Spinal cord (tissue), 10 donors: ENCODE results near the gene TBCE. TPM values are rescaled to one million over a fixed set of nuclear protein-coding genes. Genes with fewer than 3 reads are reported as not detected.

Experiments used
- DNase-seq, 6 donors: peaks; one replicate each; pipeline versions ENCODE4 v3.0.0 to v3.0.0-alpha.2; 2013 to 2015; ENCODE audit warnings: low spot score in 6 of 6, low read depth in 4 of 6
- H3K27ac ChIP-seq: one replicate; pipeline ENCODE4 v1.5.1; 2013; ENCODE audit warnings: low read depth, low read length, control low read depth
- H3K27me3 ChIP-seq: one replicate; pipeline ENCODE4 v1.6.1; 2013; ENCODE audit warnings: low read length; ENCODE audit not compliant: control insufficient read depth, insufficient read depth
- H3K36me3 ChIP-seq: one replicate; pipeline ENCODE4 v1.6.1; 2013; ENCODE audit warnings: low read length; ENCODE audit not compliant: control insufficient read depth, insufficient read depth
- H3K4me1 ChIP-seq: one replicate; pipeline ENCODE4 v1.6.1; 2013; ENCODE audit warnings: low read length; ENCODE audit not compliant: control insufficient read depth, insufficient read depth
- H3K4me3 ChIP-seq: one replicate; pipeline ENCODE4 v1.5.1; 2013; ENCODE audit warnings: low read depth, low read length, control low read depth
- H3K9me3 ChIP-seq: one replicate; pipeline ENCODE4 v1.6.1; 2013; ENCODE audit warnings: low read length; ENCODE audit not compliant: control insufficient read depth, insufficient read depth
- WGBS: methylation state at CpG from one replicate; pipeline ENCODE4 v1.1.5; 2013; ENCODE audit warnings: missing lambda C conversion rate; ENCODE audit not compliant: insufficient coverage; 5-methylcytosine and 5-hydroxymethylcytosine counted together
- polyA plus RNA-seq, 2 donors: library from polyadenylated mRNA; unstranded; fragments of 120-200 nt; gene quantifications; one replicate each; pipeline ENCODE4 v1.2.1, GENCODE V29; 2013; ENCODE audit not compliant: insufficient read length in 2 of 2
- total RNA-seq, 2 donors: library from RNA; depleted of rRNA in 1 of 2; stranded (reverse); fragments of 120-200 nt in 1 of 2; fragments of >200 nt in 1 of 2; gene quantifications; one replicate each; pipeline versions ENCODE4 v1.2.3 to v1.2.4, GENCODE V29; 2013 to 2014
- donor health status: healthy.

The TBCE gene
- total and polyA plus RNA-seq, 4 donors, result 29.6 to 51.5 (median 41.5) TPM

GRCh38 chr1:235421751-235422150 is 54.5 kb downstream of the TBCE start:
- 100% methylated on average over 1 of the region's 3 CpGs for WGBS
- H3K4me1 ChIP-seq, result peaks cover under 1% of the 10 kb centered on the region
- DNase-seq, result no peak
- H3K9me3 ChIP-seq, result no peaks in the 10 kb centered on the region
- no peak overlapping the region for H3K4me3 ChIP-seq
- peaks cover 6% of the 10 kb centered on the region for H3K36me3 ChIP-seq
- H3K27ac ChIP-seq, result no peak overlapping the region
- no peaks in the 10 kb centered on the region for H3K27me3 ChIP-seq

- Histone ChIP-seq H3K27ac (no peak overlapping the region), H3K4me3 (no peak overlapping the region)
- 56% methylated on average over 7 of the region's 12 CpGs for WGBS
Observed at GRCh38 chr1:235423214-235423652, 56.0 kb downstream of the TBCE start.

GRCh38 chr1:235424092-235424491 is 56.9 kb downstream of the TBCE start:
- no peak for DNase-seq
- Histone ChIP-seq H3K4me1 (no peaks in the 10 kb centered on the region), H3K27me3 (no peaks in the 10 kb centered on the region), H3K36me3 (peaks cover 6% of the 10 kb centered on the region), H3K9me3 (no peaks in the 10 kb centered on the region), H3K27ac (no peak overlapping the region), H3K4me3 (no peak overlapping the region)
- 76% methylated on average over 6 of the region's 8 CpGs for WGBS

More at GRCh38 chr1:235423214-235423652, 56.0 kb downstream of the TBCE start:
- Histone ChIP-seq H3K4me1 (no peaks in the 10 kb centered on the region), H3K9me3 (no peaks in the 10 kb centered on the region), H3K36me3 (peaks cover 6% of the 10 kb centered on the region), H3K27me3 (no peaks in the 10 kb centered on the region)
- no peak for DNase-seq

GRCh38 chr1:235425357-235425756 is 58.1 kb downstream of the TBCE start:
- Histone ChIP-seq H3K4me1 (no peaks in the 10 kb centered on the region), H3K27ac (no peak overlapping the region), H3K9me3 (no peaks in the 10 kb centered on the region), H3K36me3 (peaks cover 6% of the 10 kb centered on the region), H3K4me3 (no peak overlapping the region), H3K27me3 (no peaks in the 10 kb centered on the region)
- DNase-seq, result no peak
- WGBS, result 86% methylated on average over 7 of the region's 9 CpGs

- no peak overlapping the region for H3K27ac ChIP-seq
- no peak for DNase-seq
- 100% methylated on average over 2 of the region's 4 CpGs for WGBS
- H3K36me3 ChIP-seq, result peaks cover 6% of the 10 kb centered on the region
- no peaks in the 10 kb centered on the region for H3K27me3 ChIP-seq
- H3K9me3 ChIP-seq, result no peaks in the 10 kb centered on the region
- no peak overlapping the region for H3K4me3 ChIP-seq
- no peaks in the 10 kb centered on the region for H3K4me1 ChIP-seq
Observed at GRCh38 chr1:235426143-235426542, 58.9 kb downstream of the TBCE start.

- Histone ChIP-seq H3K9me3 (no peaks in the 10 kb centered on the region), H3K27me3 (no peaks in the 10 kb centered on the region), H3K4me3 (no peak overlapping the region), H3K27ac (no peak overlapping the region), H3K36me3 (peaks cover 6% of the 10 kb centered on the region), H3K4me1 (no peaks in the 10 kb centered on the region)
- no peak for DNase-seq
- WGBS, result 98% methylated on average over 10 of the region's 13 CpGs
Observed at GRCh38 chr1:235426680-235427079, 59.5 kb downstream of the TBCE start.

GRCh38 chr1:235427447-235427846 is 60.2 kb downstream of the TBCE start:
- H3K4me3 ChIP-seq, result no peak overlapping the region
- no peak overlapping the region for H3K27ac ChIP-seq
- H3K4me1 ChIP-seq, result no peaks in the 10 kb centered on the region
- H3K36me3 ChIP-seq, result peaks cover 10% of the 10 kb centered on the region
- WGBS, result 86% methylated on average over 1 of the region's 4 CpGs
- H3K27me3 ChIP-seq, result no peaks in the 10 kb centered on the region
- DNase-seq, result no peak
- no peaks in the 10 kb centered on the region for H3K9me3 ChIP-seq

- Histone ChIP-seq H3K4me3 (no peak overlapping the region), H3K36me3 (peaks cover 15% of the 10 kb centered on the region), H3K9me3 (no peaks in the 10 kb centered on the region), H3K27ac (no peak overlapping the region), H3K27me3 (no peaks in the 10 kb centered on the region), H3K4me1 (no peaks in the 10 kb centered on the region)
- DNase-seq, result no peak
- 100% methylated on average over 4 of the region's 5 CpGs for WGBS
Observed at GRCh38 chr1:235429143-235429542, 61.9 kb downstream of the TBCE start.

- peaks cover 14% of the 10 kb centered on the region for H3K36me3 ChIP-seq
Observed at GRCh38 chr1:235430991-235431390, 63.8 kb downstream of the TBCE start.

GRCh38 chr1:235434001-235434400 is 66.8 kb downstream of the TBCE start:
- Histone ChIP-seq H3K9me3 (no peaks in the 10 kb centered on the region), H3K36me3 (peaks cover 34% of the 10 kb centered on the region), H3K27ac (no peak overlapping the region), H3K27me3 (no peaks in the 10 kb centered on the region), H3K4me3 (no peak overlapping the region), H3K4me1 (no peaks in the 10 kb centered on the region)
- DNase-seq, result no peak
- 82% methylated on average over 4 of the region's 8 CpGs for WGBS

More at GRCh38 chr1:235430991-235431390, 63.8 kb downstream of the TBCE start:
- Histone ChIP-seq H3K4me3 (no peak overlapping the region), H3K4me1 (no peaks in the 10 kb centered on the region), H3K27me3 (no peaks in the 10 kb centered on the region), H3K9me3 (no peaks in the 10 kb centered on the region), H3K27ac (no peak overlapping the region)
- no peak for DNase-seq
- 89% methylated on average over 5 of the region's 6 CpGs for WGBS
